ENCODE measurements around the gene KRTAP5-11.
"Not testable (repeated sequence)": the region's sequence is repeated elsewhere in the genome, so short reads cannot be mapped to it uniquely, and the experiment has no call there.

KRTAP5-11 gene, protein sequence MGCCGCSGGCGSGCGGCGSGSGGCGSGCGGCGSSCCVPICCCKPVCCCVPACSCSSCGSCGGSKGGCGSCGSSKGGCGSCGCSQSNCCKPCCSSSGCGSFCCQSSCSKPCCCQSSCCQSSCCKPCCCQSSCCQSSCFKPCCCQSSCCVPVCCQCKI

DNA sequence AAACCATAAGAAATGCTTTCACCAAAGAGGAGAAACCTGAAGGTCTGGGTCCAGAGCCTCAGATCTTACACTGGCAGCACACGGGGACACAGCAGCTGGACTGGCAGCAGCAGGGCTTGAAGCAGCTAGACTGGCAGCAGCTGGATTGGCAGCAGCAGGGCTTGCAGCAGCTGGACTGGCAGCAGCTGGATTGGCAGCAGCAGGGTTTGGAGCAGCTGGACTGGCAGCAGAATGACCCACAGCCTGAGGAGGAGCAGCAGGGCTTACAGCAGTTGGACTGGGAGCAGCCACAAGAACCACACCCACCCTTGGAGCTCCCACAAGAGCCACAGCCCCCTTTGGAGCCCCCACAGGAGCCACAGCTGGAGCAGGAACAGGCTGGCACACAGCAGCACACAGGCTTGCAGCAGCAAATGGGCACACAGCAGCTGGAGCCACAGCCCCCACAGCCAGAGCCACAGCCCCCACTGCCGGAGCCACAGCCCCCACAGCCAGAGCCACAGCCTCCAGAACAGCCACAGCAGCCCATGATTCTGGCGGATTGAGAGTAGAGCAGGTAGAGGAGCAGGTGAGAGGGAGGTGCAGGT, at the start of gene KRTAP5-11:
Gene KRTAP5-11, minus strand, starts transcription at position 567 of the 587 bp plus-strand sequence. Its CDS starts 38 bp downstream, at position 529.
- DNase-seq: no peak

DNA sequence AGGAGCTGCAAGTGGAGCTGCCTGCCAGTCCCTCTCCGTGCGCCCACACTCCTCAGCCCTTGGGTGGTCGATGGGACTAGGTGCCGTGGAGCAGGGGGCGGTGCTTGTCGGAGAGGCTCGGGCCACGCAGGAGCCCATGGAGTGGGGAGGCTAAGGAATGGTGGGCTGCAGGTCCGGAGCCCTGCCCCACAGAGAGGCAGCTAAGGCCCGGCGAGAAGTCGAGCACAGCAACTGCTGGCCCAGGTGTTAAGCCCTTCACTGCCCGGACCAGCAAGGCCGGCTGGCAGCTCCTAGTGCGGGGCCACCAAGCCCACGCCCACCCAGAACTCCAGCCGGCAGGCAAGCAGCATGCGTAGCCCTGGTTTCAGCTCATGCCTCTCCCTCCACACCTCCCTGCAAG, 48.9 kb upstream of the KRTAP5-11 start:
- DNase-seq: not testable (repeated sequence)

DNA sequence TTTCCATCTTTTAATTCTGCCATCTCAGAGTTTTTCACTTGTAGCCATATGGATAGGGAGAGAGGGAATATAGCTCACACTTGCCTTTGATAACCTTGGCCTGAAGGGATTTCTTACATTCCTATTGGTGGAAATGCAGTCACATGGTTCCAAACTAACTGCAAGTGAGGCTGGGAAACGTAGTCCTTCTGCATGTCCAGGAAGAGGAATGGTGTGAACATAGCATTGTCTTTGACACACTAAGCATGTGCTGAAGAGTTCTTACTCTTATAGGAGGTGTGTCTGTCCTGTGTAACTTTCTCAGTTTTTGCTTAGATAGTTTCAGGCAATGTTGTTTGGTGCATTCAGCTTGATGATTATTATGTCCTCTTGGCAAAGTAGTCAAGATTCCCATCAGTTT, 47.4 kb upstream of the KRTAP5-11 start:
- not testable (repeated sequence) for DNase-seq

DNA sequence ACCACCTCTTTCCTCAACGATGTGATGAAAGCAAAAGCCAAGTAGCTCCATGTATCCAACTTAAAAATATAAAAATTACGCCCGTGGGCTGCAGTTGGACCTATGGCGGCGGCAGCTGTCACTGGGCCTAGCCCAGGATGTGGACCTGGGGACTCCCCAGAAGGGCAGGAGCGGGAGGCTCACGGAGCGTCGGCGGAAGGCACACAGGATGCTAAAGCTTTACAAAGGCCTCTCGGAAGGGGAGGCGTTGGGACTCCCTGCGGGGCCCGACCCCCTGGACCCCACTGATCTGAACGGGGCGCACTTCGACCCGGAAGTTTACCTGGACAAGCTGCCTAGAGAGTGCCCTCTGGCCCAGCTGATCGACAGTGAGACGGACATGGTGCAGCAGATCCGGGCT, 46.3 kb upstream of the KRTAP5-11 start:
- DNase-seq: not testable (repeated sequence)

DNA sequence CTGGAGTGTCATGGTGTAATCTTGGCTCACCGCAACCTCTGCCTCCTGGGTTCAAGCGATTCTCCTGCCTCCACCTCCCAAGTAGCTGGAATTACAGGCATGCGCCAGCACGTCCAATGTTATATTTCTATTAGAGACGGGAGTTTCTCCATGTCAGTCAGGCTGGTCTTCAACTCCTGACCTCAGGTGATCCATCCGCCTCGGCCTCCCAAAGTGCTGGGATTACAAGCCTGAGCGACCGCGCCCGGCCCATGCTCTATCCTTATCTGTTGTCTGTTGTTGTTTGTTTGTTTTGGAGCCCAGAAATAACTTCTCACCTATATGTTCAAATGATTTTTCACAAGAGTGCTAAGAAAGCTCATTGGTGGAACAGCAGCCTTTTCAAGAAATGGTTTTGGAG, 40.6 kb upstream of the KRTAP5-11 start:
- not testable (repeated sequence) for DNase-seq

DNA sequence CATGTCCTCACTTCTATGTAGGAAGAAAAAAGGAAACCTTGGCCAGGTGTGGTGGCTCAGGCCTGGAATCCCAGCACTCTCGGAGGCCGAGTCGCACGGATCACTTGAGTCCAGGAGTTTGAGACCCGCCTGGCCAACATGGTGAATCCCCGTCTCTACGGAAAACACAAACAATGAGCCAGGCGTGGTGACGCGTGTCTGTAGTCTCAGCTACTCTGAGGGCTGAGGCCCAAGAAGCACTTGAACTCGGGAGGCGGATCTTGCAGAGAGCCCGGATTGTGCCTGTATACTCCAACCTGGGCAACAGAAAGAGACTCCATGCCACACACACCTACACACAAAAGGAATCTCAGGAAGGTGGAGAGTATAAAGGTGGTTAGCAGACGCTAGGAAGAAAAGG, 39.9 kb upstream of the KRTAP5-11 start:
- DNase-seq: not testable (repeated sequence)

DNA sequence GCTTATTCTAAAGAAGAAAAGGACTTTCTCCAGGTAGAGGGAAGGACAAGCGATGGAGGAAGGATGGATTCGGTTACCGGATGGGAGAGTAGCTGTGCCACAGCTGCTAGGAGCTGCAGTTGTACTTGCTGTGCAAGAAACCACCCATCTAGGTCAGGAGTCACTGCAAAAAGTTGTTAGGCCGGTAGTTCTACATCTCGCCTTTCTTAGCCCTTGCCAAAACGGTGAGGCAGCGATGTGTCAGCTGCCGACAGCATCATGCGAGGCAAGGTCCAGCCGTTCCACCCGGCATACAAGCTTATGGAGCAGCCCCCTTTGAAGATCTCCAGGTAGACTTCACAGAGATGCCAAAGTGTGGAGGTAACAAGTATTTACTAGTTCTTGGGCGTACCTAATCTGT, 32.3 kb upstream of the KRTAP5-11 start:
- DNase-seq: not testable (repeated sequence)

DNA sequence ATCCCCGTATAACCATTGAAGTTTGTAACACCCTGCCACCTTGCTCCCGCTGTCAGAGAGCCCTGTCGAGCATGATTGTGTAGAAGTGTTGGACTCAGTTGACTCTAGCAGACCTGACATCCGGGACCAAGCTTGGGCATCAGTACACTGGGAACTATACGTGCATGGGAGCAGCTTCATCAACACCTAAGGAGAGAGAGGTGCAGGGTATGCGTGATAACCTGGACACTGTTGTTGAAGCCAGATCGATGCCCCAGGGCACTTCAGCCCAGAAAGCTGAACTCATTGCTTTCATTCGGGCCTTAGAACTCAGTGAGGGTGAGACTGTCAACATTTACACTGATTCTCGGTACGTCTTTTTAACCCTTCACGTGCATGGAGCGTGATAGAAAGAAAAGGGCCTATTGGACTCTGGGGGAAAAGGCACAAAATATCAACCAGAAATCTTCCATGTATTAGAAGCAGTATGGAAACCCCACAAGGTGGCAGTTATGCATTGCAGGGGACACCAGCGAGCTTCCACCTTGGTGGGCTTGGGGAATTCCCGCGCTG, 31.8 kb upstream of the KRTAP5-11 start:
- DNase-seq: not testable (repeated sequence)

DNA sequence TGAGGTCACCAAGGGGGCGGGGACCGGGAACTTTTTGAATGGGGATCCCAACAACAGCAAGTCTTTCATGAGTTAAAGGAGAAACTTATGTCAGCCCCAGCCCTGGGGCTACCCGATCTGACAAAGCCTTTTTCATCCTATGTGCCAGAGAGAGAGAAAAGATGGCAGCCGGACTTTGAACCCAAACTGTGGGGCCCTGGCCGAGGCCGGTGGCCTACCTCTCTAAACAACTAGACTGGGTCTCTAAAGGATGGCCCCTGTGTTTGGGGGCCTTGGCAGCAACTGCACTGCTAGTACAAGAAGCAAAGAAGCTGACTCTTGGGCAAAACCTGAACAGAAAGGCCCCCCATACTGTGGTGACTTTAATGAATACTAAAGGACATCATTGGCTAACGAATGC, 31.3 kb upstream of the KRTAP5-11 start:
- not testable (repeated sequence) for DNase-seq

DNA sequence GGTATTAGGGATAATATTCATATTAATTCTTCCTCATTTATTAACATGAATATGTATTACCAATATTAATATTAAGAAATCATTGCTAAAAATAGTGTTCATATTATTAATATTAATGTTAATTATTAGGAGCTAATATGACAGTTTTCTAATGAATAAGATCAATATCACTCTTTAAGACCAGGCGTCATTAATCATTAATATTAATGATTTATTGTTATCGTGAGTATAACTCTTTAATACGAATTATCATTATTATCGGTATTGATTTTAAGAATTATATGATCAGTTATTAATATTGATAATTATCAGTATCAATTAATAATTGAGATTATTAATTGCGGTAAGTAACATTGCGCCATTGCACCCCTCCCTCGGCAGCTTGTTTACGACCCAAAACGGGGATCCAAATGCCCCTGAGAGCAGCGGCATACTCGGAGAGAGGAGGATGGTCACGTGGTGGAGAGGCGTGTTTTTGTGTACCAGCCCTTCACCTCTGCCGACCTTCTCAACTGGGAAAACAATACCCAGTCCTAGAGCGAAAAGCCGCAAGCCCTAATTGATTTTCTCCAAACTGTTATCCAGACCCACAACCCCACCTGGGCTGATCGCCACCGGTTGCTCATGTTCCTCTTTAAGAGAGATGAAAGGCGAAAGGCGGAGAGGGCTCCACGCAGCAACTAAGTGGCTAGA, 28.7 kb upstream of the KRTAP5-11 start:
- not testable (repeated sequence) for DNase-seq

DNA sequence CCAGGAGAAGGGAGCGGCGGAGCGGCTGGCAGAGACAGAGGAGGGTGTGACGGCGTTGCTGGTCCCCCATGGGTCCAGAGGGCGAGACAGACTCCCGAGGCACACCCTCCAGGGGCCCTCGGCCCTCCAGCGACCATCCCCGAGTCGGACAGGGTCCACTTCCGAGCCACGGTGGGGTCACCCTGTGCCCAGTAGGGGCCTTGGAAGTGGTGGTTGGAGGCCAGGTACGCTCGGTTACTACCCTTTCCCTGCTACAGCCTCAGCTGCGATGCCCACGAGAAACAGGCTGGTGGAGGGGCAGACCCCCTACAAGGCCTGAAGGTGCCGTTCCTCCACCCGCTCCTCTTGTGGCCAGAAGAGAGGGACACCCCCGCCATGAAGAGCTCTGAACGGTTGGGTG, 25.6 kb upstream of the KRTAP5-11 start:
- not testable (repeated sequence) for DNase-seq

DNA sequence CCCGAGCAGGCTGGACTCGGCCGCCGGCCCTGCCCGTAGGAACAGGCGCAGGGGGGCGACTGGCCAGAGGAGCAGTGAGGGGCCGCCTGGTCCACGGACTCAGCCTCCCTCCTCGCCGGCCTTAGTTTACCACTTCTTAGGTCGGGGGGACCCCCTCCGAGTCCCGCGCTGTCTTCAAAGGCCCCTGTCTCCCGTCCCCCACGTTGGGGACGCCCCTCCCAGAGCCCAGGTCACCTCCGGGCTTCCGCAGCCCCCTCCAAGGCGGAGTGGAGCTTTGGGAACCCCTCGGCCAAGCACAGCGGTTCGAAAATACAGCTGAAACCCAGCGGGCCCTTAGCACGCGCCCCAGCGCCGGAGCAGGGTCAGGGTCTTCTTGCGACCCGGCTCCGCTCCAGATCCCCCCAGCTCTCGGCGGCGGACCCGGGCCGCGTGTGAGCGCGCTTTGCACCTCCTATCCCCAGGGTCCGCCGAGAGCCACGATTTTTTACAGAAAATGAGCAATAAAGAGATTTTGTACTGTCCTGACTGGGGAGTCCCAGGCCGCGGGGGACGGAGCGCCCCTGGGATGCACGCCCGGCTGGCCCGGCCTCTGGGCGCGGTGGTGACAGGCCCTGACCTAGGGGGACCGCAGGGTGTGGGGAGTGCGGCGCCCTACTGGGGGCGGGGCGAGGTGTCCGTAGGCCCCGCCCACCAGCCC, 25.0 kb upstream of the KRTAP5-11 start:
- not testable (repeated sequence) for DNase-seq

DNA sequence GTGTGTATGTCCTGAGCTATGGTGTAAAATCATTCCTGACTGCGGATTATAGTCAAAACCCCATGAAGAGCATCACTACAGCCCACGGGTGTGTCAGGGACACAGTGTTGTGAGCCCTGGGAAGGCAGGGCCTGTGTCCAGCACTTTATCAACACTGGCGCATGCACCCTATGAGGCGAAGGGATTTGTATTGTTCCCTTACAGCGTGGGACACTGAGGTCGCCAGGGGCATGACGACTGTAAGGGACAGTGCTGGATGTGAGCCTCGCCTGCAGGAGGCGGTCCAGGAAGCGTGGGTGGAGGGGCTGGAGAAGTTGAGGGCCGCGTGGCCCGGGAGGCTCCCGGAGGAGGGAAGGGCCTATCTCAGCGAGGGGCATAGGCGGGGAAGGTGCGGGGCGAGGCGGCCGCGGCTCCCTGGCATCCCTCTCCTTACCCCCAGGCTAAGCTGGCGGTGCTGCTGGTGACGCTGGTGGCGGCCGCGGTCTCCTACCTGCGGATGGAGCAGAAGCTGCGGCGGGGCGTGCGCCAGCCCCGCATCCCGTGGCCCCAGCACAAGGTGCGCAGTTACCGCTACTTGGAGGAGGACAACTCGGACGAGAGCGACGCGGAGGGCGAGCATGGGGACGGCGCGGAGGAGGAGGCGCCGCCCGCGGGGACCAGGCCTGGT, 24.3 kb upstream of the KRTAP5-11 start:
- DNase-seq: not testable (repeated sequence)

DNA sequence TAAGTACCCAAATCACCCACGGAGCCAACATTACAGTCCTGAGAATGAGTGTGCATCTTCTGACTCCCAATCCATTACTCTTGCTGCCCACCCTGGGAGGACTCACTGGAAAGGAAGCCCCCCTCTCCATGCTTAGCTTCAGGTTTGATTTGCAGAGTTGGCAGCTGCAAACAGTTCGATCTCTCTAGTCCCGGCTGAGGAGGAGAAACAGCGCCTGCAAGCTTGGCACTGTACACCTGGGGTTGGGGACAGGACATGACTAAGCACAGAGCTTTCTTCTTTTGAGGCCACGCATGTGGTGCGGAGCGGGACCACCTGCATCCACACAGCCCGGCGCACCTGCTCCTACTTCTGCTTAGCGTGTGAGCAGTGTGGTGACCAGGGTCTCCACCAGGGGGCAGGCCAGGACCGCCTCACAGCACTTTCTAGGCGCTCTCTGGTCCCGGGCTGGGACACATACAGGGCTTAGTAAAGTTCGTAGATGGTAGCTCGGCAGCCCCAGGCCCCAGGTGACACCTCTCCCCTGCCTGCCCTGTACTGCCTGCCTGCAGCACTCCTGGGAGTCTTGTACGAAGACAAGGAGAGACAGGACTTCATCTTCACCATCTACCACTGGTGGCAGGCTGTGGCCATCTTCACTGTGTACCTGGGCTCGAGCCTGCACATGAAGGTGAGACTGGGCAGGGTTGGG, 22.3 kb upstream of the KRTAP5-11 start:
- peak in 1 of 2 experiments; percentile 2 for DNase-seq

DNA sequence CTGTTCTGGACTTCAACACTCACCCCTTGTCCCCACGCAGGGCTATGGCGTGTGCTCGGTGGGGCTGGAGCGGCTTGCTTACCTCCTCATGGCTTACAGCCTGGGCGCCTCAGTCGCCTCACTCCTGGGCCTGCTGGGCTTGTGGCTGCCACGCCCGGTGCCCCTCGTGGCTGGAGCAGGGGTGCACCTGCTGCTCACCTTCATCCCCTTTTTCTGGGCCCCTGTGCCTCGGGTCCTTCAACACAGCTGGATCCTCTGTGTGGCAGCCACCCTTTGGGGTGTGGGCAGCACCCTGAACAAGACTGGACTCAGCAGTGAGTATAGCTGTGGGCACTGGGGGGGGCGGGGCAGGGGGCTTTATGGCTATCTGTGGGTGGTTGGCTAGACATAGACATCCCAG, 20.5 kb upstream of the KRTAP5-11 start:
- DNase-seq: not testable (repeated sequence)

DNA sequence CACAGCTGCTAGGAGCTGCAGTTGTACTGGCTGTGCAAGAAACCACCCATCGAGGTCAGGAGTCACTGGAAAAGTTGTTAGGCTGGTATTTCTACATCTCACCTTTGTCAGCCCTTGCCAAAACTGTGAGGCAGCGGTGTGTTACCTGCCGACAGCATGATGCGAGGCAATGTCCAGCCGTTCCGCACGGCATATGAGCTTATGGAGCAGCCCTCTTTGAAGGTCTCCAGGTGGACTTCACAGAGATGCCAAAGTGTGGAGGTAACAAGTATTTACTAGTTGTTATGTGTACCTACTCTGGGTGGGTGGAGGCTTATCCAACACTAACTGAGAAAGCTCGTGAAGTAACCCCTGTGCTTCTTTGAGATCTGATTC, 6.9 kb upstream of the KRTAP5-11 start:
- not testable (repeated sequence) for DNase-seq

DNA sequence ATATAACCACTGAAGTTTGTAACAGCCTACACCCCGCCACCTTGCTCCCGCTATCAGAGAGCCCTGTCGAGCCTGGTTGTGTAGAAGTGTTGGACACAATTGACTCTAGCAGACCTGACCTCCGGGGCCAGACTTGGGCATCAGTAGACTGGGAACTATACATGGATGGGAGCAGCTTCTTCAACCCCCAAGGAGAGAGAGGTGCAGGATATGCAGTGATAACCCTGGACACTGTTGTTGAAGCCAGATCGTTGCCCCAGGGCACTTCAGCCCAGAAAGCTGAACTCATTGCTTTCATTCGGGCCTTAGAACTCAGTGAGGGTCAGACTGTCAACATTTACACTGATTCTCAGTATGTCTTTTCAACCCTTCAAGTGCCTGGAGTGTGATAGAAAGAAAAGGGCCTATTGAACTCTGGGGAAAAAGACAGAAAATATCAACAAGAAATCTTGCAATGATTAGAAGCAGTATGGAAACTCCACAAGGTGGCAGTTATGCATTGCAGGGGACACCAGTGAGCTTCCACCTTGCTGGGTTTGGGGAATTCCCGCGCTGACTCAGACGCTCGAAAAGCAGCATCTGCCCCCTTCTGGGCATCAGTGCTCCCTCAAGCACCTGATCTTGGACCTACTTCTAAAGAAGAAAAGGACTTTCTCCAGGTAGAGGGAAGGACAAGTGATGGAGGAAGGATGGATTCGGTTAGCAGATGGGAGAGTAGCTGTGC, 6.3 kb upstream of the KRTAP5-11 start:
- peak; percentile 47 to 50 for DNase-seq

DNA sequence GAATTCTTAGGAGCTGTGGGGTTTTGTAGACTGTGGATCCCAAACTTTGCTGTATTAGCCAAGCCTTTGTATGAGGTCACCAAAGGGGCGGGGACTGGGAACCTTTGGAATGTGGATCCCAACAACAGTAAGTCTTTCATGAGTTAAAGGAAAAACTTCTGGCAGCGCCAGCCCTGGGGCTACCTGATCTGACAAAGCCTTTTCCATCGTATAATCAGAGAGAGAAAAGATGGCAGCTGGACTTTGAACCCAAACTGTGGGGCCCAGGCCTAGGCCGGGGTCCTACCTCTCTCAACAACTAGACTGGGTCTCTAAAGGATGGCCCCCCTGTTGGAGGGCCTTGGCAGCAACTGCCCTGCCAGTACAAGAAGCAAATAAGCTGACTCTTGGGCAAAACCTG, 5.6 kb upstream of the KRTAP5-11 start:
- DNase-seq: not testable (repeated sequence)

DNA sequence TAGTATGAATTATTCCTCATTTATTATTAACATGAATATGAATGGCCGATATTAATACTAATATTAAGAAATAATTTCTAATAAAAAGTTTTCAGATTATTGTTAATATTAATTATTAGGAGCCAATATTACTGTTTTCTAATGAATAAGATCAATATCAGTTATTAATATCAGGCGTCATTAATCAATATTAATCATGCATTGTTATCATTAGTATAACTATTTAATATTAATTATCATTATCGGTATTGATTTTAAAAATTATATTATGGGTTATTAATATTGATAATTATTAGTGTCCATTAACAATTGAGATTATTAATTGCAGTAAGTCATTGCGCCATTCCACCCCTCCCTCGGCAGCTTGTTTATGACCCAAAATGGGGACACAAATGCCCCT, 3.0 kb upstream of the KRTAP5-11 start:
- DNase-seq: not testable (repeated sequence)

DNA sequence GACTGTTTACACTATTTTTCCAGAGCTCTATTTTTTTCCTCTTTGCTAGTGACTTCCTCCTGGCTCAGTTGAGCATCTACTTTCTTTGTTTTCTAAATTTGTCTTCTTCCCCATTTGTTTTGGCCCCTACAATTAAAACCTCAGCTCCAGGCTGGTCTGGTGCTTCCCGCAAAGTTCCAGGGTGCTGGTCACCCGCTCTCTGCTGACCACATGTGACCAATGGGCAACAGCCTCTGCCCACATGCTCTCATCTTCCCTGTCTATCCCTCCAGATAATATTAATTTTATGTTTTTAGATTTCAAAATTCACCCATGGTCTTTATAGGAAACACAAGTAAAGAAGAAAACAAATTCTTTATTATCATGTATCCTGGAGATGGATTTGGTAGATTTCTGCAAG, 294 bp upstream of the KRTAP5-11 start:
- DNase-seq: not testable (repeated sequence)

DNA sequence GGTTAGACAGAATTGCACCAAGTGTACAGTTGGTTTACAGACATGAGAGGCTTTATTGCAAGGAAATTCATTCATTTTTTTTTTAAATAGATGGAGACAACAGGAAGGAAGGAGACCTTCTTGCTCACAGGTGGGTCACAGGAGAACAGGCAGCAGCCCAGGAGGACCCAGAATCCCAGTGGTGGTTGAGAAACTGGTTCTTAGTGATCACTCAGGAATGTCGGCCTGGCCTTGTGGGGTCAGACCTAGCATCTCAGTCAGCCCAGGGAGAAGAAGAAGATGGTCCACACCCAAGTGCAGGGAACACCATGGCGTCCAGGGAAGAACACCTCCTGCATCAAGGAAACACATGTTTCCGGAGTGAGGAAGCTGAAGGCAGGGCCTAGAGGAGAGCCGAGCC, 849 bp downstream of the KRTAP5-11 start:
- DNase-seq: no peak
